ENCODE results near the gene UBE2O.
"Not testable (repeated sequence)": the region's sequence is repeated elsewhere in the genome, so short reads cannot be mapped to it uniquely, and the experiment has no call there.

UBE2O gene

DNA sequence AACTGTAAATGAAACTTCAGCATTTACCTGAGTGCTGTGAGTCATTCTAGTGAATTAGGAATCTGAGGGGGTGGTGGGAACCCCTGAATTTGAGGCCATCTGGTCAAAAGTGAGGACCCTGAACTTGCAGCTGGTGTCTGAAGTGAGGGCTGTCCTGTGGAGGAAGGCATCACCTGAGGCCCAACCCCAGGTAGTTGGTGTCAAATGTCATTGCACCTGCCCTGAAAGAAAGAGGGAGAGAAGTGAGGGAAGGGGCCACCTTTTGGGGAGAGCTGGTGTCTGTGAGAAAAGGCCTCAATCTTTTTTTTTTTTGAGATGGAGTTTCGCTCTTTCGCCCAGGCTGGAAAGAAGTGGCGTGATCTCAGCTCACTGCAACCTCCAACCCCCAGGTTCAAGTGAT is 86.7 kb downstream of the UBE2O start:
- DNase-seq, result no peak

DNA sequence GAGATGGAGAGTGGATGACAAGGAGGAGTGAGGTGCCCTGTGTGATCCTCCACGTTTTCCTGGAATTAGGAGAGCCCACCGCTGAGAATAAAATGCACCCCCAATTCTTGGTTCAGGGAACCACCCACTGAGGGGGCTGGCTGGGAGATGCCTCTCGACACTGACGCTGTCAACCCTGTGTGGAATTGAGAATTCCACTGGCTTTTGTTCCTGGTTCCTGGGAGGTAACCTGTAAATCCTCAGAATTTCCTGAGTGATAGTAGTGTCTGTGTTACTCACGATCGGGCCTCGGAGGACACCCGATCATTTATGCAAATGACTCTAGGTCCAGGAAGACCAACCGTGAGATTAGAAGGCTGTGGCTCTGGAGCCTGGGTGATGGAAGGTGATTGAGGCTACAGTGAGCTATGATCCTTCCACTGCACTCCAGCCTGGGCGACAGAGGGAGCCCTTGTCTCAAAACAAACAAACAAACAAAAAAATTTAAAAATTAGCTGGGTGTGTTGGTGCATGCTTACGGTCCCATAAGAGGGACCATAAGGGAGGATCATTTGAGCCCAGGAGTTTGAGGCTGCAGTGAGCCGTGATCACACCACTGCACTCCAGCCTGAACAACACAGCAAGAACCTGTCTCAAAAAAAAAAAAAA is 87.6 kb downstream of the UBE2O start:
- no peak for DNase-seq

DNA sequence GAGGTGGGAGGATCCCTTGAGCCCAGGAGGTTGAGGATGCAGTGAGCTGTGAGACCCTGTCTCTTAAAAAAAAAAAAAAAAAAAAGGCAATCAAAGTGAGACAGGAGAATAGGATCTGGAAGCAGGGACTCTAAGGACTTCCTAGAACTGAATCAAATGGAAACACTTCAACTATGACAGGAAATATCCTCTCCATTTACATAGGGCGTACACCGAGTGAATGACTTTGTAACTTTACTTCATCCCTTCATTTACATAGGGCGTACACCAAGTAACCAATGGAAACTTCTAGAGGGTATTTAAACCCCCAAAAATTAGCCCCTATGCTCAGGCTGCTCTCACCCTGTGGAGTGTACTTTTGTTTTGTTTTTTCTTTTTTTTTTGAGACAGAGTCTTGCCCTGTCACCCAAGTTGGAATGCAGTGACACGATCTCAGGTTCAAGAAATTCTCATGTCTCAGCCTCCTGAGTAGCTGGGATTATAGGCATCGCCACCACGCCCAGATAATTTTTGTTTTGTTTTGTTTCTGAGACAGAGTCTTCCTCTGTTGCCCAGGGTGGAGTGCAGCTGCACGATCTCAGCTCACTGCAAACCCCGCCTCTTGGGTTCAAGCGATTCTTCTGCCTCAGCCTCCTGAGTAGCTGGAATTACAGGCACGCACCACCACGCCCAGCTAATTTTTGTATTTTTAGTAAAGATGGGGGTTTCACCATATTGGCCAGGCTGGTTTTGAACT is 89.7 kb downstream of the UBE2O start:
- DNase-seq, result no peak

DNA sequence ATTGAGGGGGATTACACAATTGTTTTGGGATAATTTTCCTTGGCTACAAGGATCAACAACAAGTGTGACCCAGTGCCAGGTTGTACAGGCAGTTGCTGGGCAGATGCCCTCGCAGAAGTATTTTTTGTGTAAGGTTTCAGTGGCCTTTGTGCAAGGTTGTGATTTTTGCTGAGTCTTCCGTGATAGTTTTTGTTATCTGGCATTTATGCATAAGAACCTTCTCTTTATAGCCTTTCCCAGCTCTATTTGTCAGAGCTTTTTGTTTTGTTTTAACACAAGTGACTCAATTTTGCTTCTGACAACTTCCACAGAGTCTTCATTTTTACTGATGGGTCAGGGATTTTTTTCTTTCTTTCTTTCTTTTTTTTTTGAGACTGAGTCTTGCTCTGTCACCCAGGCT is 92.5 kb downstream of the UBE2O start:
- DNase-seq, result no peak

DNA sequence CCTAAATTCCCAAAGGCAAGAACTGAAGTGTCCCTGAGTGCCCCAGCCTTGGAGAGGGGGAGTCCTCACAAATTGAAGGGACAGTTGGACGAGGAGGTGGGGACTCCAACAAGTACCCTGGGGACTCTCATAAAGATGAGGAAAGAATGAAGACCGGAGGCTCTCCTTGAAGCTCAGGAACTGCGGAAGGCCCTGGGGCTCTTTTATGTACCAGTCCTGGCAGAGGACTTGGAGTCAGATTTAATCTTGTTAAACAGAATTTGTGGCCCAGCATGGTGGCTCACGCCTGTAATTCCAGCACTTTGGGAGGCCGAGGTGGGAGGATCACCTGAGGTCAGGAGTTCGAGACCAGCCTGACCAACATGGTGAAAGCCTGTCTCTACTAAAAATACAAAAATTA is 93.2 kb downstream of the UBE2O start:
- not testable (repeated sequence) for DNase-seq

DNA sequence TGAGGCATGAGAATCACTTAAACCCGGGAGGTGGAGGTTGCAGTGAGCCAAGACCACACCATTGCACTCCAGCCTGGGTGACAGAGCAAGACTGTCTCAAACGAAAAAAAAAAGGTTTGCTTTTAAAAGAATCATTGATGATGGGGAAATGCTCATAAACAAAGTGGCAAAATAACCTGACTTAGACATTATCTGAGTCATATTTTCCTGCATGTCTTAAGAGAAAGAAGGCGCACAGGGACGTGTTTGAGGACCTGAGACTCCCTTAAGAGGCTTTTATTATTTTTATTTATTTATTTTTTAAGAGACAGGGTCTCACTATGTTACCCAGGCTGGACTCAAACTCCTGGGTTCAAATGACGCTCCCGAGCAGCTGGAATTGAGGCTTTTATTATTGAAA is 93.6 kb downstream of the UBE2O start:
- DNase-seq, result no peak

DNA sequence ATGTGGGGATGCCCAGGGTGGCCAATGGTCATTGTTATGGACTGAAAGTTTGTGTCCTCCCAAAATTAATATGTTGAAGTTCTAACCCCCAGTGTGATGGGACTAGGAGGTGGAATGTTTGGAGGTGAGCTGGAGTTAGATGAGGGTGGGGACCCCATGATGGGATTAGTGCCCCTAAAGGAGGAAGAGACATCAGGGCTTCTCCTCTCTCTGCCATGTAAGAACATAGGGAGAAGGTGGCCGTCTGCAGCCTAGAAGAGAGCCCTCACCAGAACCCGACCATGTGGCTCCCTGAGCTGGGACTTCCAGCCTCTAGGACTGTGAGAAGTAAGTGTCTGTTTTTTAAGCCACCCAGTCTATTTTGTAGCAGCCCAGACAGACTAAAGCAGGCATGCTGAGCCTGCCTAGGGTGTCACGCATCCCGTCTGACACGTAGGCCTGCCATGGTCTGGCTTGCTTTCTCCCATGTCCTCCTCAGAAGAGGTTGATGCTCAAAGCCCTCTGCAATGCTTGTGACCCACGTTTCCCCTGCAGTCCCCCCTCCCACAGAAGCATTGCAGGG is 95.3 kb downstream of the UBE2O start:
- no peak for DNase-seq

DNA sequence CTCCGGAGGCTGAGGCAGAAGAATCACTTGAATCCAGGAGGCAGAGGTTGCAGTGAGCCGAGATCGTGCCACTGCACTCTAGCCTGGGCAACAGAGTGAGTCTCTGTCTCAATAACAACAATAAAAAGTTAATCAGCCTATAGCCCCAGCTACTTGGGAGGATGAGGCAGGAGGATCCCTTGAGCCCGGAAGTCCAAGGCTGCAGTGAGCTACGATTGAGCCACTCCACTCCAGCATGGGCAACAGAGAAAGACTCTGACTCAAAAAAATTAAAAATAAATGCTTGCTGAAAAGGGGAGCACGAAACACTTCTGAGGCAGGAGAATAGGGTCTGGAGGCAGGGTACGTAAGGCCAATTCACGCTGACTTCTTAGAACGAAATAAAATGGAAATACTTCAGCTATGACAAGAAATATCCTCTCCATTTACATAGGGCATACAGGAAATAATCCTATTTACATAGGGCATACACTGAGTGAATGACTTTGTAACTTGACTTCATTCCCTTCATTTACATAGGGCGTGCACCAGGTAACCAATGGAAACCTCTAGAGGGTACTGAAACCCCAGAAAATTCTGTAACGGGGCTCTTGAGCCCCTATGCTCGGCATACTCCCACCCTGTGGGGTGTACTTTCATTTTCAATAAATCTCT is 96.0 kb downstream of the UBE2O start:
- peak; percentile 20 for DNase-seq

DNA sequence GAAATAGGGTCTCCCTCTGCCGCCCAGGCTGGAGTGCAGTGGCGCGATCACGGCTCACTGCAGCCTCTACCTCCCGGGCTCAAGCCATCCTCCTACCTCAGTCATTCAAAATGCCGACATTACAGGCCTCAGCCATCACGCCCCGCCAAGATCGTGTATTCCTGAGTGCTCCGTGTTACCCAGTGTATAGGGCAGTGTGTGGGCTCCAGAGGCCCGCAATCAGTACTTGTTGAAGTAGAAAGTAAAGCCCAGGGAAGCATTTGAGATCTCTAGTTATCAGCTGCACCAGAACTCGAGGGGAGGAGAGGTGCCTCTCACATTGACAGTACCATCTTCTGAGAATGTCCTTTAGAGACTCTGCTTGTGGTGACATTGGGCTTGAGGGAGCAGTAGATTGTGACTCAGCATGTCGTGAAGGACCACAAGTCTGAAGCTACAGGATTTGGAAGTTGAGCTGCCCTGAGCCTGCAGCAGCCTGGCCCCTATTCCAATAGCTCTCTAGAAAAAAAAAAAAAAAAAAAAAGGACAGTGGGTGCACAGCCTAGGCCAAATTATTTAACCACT is 98.1 kb downstream of the UBE2O start:
- peak; percentile 5 for DNase-seq

DNA sequence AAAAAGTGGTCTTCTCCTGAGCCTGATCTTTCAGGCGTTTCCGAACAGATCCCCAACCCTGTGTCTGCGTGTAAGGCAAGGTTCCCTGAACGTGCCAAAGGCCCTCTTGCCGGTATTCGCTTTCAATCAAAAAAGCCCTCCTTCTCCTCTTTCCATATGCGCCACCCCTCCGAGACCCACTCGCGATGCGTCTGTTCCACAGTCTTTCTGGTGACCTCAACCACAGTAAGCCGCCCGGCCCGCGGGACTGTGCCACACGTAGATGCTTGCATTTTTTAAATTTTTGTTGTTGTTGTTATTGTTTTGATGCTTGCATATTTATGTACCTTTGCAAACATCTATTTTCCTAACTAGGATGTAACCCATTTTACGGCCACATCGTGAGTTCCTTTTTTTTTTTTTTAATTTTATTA is 98.6 kb downstream of the UBE2O start:
- no peak for DNase-seq

DNA sequence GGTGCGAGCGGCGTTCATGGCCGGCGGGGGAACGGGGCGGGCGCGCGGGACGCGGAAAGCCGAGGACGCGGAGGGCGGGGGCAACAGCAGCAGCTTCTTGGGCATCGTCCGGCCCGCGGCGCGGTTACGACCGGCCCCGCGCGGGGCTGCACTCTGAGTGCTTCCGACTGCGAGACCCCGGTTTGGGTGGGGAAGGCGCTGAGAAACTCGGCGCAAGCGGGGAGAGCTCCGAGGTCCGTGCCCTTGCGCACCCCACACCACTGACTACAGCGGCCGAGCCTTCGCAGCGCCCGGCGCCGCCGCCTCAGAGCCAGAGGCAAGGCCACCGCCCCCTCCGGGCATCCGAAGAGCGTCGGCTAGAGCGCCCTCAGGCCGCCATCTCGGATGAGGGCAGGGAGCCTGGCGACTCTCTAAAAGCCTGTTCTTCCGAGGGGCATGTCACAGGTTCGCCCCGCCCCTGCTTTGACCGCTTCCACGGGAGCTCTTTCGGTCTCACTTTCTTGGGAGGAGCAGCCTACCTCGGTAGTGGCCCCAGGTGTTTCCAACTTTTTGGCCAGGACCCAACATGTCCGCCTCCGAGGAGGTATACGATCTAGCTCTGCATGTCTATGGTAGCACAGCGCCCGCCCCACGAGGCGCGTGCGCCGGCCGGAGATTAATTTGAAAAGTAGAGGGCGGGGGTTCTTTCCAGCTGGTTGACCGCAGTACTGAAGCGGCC is 99.2 kb downstream of the UBE2O start, which contains the start of gene PRPSAP1:
PRPSAP1 (minus strand) TSS at position 318 of the 718 bp plus-strand sequence; CDS start at position 105, 213 bp downstream.
- peak; percentile 98 for DNase-seq

DNA sequence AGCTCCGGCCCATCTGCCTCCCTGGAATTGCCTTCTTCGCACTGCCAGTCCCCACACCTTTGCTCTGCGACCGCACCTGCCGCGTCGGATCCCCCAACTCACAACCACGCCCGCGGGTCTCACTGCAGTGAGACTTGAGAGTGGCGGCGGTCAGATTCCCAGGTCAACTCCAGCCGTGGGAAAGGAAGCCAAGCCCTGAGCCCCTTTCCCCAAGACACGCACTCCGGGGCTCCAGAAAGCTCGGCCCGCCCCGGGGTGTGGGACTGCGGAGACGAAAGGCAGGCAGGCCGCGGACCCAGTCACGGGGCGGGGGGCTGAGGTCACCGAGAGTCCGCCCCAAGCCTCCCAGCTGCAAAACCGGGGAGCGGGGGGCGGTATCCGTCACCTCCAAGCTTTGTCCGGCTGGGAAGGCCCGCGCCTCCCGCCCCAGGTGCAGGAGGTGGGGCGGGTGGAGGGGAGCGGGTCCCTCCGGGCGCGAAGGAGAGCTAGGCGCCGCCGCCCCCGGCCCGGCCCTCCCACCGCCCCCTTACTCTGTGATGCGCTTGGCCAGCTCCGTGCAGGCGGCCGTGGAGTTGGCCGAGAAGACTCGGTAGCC is 99.9 kb downstream of the UBE2O start:
- DNase-seq, result no peak

DNA sequence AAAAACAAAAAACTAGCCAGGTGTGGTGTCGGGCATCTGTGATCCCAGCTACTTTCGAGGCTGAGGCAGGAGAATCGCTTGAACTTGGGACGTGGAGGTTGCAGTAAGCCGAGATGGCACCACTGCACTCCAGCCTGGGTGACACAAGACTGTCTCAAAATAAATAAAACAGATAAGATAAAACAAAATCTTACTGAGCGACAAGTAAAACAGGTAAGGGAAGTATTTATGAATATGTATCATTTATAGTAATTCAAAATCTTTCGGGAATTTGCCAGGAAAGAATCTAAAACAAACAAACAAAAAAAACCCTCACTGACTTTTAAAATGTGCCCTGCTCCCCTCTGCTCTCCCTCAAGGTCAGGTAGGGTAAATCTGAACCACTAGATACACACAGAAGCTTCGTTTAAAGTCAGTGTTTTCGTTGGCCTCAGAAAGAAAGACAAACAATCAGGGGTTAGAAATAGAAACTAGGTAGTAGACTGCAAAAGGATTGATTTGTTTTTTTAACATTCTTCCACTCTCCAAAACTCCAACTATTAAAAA is 101.4 kb downstream of the UBE2O start:
- no peak for DNase-seq

DNA sequence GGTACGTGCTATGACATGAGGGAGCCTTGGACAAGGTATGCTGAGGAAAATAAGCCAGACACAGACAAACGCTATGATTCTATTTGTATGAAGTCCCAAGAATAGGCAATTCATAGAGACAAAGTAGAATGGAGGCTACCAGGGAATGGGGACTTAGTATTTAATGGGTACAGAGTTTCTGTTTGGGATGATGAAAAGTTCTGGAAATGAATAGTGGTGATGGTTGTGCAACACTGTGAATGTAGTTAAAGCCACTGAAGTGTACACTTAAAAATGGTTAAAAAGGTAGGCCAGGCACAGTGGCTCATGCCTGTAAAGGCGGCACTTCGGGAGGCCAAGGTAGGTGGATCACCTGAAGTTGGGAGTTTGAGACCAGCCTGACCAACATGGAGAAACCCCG is 102.5 kb downstream of the UBE2O start:
- DNase-seq, result no peak

DNA sequence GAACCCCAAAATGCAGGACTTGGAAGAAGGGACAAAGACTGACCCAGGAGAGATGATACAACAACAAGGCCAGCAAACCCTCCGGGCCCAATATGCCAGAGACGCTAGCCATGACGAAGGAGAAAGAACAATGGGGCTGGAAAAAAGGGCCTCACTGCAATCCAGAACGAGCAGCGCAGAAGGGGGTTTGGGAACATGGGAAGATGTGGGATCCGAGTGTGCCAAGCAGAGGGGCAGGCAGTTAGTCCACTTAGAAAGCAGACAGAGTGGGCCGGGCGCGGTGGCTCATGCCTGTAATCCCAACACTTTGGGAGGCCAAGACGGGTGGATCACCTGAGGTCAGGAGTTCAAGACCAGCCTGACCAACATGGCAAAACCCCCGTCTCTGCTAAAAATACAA is 106.0 kb downstream of the UBE2O start:
- DNase-seq, result not testable (repeated sequence)

DNA sequence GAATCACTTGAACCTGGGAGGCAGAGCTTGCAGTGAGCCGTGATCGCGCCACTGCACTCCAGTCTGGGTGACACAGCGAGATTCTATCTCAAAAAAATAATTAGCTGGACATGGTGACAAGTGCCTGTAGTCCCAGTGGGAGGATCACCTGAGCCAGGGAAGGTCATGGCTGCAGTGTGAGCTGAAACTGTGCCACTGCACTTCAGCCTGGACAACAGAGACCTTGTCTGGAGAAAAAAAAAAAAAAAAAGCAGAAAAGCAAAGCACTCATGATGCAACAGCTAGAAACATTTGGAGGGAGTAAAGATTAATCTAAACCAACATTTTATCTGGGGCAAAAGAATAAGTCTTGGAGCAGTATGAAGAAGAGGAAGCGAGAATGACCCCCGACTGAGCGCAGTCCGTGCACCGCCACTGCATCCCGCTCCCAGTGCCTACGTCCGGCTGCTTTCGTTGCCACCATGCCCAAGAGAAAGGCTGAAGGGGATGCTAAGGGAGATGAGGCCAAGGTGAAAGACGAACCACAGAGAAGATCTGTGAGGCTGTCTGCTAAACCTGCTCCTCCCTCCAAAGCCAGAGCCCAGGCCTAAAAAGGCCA is 107.5 kb downstream of the UBE2O start:
- DNase-seq, result no peak

DNA sequence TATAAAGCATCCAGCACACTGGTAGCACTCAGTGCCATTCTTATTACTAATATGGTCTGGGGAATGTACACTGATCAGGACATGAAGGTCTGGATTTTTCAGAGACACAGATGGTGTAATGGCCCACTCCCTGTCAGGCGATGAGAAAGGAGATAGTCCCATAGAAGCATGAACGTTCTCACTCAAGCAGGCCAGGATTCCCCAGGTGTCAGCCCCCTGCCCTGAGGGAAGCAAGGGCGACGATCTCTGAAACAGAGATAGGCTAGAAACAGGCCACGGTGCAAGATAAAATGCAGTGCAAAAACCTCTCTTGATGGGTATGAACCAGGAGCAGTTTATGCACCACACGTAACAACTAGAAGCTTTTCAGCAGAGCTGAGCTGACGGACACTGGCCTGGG is 109.8 kb downstream of the UBE2O start:
- no peak for DNase-seq

DNA sequence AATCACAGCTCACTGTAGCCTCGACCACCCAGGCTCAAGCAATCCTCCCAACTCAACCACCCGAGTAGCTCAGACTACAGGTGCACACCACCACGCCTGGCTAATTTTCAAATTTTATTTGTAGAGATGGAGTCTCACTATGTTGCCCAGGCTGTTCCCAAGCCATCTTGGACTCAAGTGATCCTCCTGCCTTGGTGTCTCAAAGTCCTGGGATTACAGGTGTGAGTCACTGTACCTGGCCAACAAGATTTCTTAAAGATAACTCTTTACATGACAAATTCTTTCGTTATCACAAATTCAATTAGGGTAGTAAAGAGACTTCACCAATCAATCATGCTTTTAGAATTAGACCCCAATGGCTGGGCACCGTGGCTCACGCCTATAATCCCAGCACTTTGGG is 111.7 kb downstream of the UBE2O start:
- no peak for DNase-seq
